BJ (cell line): ENCODE measurements around the gene FARSB. TPM values are rescaled to one million over a fixed set of nuclear protein-coding genes. Genes with fewer than 3 reads are reported as not detected.

Experiments used
- CTCF ChIA-PET: fragments of 350-600 bp; formaldehyde crosslinking; extraction: SDS; loops from one replicate; lab custom pipeline; 2021; ENCODE audit warnings: antibody characterized with exemption, inconsistent platforms; lab: Yijun Ruan, JAX
- POLR2A ChIA-PET: fragments of 300-600 bp; sonication (Branson Sonifier 250); formaldehyde crosslinking; extraction: SDS; loops from one replicate; lab custom pipeline; 2021; ENCODE audit warnings: antibody characterized with exemption; lab: Charles Lee
- DNase-seq: peaks from one replicate; pipeline ENCODE4 v3.0.0-alpha.2; 2011; ENCODE audit warnings: low read depth
- H3K27me3 ChIP-seq: 2 replicates; pipeline ENCODE4 v1.6.0; 2011; ENCODE audit warnings: low read length; ENCODE audit not compliant: control insufficient read depth, insufficient read depth
- H3K36me3 ChIP-seq: 2 replicates; pipeline ENCODE4 v1.5.1; 2011; ENCODE audit warnings: low read length; ENCODE audit not compliant: control insufficient read depth, insufficient read depth
- H3K4me3 ChIP-seq: 2 replicates; pipeline ENCODE4 v1.5.1; 2011; ENCODE audit warnings: low read depth, mild to moderate bottlenecking, control low read depth, low read length
- polyA plus RNA-seq: library from polyadenylated mRNA; depleted of rRNA; stranded (reverse); fragments of >200 nt; gene quantifications from 2 replicates; pipeline ENCODE4 v1.2.3, GENCODE V29; 2011; rRNA removed
- TF ChIP-seq, protein P1 (sequence below): IDR thresholded peaks from 2 replicates; pipeline ENCODE4 v1.5.1; 2011; ENCODE audit warnings: low read depth, mild to moderate bottlenecking, control low read depth, inconsistent platforms, low read length, moderate library complexity; ENCODE audit not compliant: insufficient read depth

Gene FARSB
- polyA plus RNA-seq, 1 experiment, result 16.4 TPM

DNA sequence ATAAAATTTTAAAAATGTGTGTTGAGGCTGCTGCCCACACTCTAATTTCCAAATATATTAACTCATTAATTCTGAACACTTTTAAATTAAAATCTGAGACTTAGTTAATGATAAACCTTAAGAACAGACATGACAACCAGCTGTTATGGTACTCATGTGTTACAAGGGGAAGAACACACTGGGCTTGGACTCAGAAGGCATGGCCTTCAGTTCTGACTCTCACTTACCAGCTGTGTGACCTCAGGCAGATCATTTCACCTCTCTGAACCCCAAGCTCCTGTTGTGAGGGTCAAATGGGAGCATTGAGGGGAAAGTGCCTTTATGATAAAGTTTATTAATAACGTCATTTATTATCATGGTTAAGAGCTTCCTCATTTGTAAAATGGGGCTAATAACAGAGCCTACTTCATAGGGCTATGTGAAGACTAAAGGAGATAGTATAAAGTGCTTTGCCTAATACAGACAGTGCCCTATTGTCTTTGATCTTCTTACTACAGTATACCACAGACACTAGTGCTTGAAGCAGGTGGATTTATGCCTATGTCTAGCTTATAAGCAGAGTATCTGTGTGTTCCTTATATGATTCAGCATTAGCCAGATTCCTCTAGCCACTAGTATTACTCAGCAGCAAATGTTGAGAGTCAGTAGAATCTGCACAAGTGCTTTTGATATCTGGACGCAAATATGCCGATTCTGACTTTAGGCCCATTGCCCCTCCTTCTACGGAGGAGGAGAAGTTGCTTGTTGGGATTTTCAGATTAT lies 131.9 kb downstream of the FARSB start:
- ChIA-PET CTCF (no interaction called here), POLR2A (no interaction called here)
- no peak for DNase-seq
- Histone ChIP-seq H3K36me3 (no peaks in the 10 kb centered on the region), H3K27me3 (no peaks in the 10 kb centered on the region), H3K4me3 (no peak overlapping the region)
- TF ChIP-seq, protein P1, sequence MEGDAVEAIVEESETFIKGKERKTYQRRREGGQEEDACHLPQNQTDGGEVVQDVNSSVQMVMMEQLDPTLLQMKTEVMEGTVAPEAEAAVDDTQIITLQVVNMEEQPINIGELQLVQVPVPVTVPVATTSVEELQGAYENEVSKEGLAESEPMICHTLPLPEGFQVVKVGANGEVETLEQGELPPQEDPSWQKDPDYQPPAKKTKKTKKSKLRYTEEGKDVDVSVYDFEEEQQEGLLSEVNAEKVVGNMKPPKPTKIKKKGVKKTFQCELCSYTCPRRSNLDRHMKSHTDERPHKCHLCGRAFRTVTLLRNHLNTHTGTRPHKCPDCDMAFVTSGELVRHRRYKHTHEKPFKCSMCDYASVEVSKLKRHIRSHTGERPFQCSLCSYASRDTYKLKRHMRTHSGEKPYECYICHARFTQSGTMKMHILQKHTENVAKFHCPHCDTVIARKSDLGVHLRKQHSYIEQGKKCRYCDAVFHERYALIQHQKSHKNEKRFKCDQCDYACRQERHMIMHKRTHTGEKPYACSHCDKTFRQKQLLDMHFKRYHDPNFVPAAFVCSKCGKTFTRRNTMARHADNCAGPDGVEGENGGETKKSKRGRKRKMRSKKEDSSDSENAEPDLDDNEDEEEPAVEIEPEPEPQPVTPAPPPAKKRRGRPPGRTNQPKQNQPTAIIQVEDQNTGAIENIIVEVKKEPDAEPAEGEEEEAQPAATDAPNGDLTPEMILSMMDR, result no peak

DNA sequence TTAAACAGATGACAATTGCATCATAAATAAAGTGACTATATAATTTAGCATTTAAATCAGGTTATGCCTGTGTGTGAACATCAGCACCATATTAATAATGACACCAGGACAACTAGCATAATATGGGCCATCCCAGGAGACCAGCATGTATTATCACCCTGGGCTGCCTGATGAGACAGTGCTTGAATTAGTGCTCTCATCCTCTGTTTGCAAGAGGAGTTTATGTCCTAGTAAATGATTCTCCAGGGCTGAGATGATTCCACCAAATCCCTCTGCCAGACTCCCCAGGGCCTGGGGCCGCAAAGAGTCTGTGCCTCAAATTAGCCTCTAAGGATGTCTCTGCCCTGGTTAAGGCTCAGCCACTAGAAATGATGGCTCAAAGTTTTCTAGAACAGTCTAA lies 133.8 kb downstream of the FARSB start:
- Histone ChIP-seq H3K27me3 (no peaks in the 10 kb centered on the region), H3K36me3 (no peaks in the 10 kb centered on the region), H3K4me3 (no peak overlapping the region)
- DNase-seq, result no peak
- ChIA-PET CTCF (no interaction called here), POLR2A (no interaction called here)
- TF ChIP-seq, protein P1, result no peak

DNA sequence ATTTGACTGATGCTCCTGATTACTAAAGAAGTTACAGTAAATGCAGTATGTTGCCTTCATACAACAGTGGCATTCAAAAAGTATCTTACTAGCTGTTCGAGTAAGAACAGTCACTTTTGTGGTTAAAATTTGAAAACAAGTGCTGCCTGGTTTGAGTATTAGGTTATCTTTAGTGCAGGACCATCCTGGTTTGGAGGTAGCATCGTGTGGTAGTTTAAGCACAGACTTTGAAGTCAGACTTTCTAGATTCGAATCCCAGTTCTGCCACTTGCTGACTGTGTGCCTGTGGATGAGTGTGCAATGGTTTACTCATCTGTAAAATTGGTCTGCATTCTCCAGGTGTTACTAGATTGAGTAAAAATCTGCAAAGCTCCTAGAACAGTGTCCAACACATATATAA lies 134.8 kb downstream of the FARSB start:
- DNase-seq, result no peak
- no peak overlapping the region for H3K4me3 ChIP-seq
- no peaks in the 10 kb centered on the region for H3K27me3 ChIP-seq
- ChIA-PET POLR2A (no interaction called here), CTCF (interaction anchor here (0.5 kb wide), 1 partner anchor 156 kb away, joined by 3 read pairs; no protein-coding TSS in a partner anchor)
- no peaks in the 10 kb centered on the region for H3K36me3 ChIP-seq
- TF ChIP-seq, protein P1, result no peak

Other genes with a start within 250 kb of the FARSB start
- not detected in 2 replicates for gene SGPP2, start 231.5 kb downstream of the FARSB start, polyA plus RNA-seq
- gene MOGAT1, start 15.6 kb upstream of the FARSB start, polyA plus RNA-seq, result not detected in 2 replicates
- gene ACSL3, start 204.9 kb upstream of the FARSB start, polyA plus RNA-seq, result 46.3 and 56.8 TPM in 2 replicates